GM08714 (cell line): ENCODE measurements around the gene MADCAM1.

ENCODE experiments used
- H3K4me3 ChIP-seq: fragments of 200-500 bp; sonication (Bioruptor generic); 2 replicates; pipeline ENCODE4 v1.5.1; 2014; ENCODE audit warnings: mild to moderate bottlenecking, low read length, inconsistent platforms
- ZNF274 ChIP-seq: IDR thresholded peaks from 2 replicates; pipeline ENCODE4 v1.6.1; 2012; ENCODE audit warnings: mild to moderate bottlenecking, low read depth, low read length

Gene MADCAM1

DNA sequence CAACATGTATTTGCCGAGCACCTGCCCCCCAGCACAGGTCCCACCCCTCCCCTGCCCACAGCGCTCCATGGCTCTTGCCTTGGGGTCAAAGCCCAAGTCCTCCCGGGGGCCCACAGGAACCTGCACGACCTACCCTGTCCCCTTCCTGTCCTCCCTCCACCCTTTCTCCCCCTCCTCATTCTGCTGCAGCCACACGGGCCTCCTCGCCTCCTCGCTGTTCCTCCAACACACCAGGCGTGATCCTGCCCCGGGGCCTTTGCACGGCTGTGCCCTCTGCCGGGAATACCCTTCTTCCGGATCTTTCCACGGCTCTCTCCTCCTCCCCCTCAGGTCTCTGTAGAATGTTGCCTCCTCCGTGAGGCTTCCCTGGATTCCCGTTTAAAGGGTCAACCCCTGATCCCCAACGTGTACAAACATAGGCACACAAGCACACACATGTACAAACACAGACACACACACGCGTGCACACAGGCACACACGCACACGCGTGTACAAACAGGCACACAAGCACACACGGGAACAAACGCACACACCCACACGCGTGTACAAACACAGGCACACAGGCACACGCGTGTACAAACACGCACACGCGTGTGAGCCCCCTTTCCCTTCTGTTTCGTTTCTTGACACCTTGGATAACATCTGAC is 2.8 kb downstream of the MADCAM1 start:
- TF ChIP-seq ZNF274 = no peak
- H3K4me3 ChIP-seq = no peak overlapping the region

DNA sequence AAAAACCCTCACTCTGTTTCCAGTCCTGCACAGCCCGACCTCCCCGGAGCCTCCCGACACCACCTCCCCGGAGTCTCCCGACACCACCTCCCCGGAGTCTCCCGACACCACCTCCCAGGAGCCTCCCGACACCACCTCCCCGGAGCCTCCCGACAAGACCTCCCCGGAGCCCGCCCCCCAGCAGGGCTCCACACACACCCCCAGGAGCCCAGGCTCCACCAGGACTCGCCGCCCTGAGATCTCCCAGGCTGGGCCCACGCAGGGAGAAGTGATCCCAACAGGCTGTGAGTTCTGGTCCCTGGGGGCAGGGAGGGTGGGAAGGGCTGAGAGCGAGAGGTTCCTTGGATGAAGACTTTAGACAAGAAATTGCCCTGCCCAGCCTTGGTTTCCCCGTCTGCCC is 5.4 kb downstream of the MADCAM1 start:
- no peak for TF ChIP-seq ZNF274
- no peak overlapping the region for H3K4me3 ChIP-seq

DNA sequence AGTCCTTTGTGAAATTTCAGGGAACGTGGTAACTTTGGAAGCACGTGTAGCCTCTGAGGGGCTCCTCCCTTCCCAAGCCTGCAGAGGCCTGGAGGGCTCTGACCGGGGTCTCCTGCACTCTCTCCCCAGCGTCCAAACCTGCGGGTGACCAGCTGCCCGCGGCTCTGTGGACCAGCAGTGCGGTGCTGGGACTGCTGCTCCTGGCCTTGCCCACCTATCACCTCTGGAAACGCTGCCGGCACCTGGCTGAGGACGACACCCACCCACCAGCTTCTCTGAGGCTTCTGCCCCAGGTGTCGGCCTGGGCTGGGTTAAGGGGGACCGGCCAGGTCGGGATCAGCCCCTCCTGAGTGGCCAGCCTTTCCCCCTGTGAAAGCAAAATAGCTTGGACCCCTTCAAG is 8.3 kb downstream of the MADCAM1 start:
- H3K4me3 ChIP-seq = no peak overlapping the region
- no peak for TF ChIP-seq ZNF274

DNA sequence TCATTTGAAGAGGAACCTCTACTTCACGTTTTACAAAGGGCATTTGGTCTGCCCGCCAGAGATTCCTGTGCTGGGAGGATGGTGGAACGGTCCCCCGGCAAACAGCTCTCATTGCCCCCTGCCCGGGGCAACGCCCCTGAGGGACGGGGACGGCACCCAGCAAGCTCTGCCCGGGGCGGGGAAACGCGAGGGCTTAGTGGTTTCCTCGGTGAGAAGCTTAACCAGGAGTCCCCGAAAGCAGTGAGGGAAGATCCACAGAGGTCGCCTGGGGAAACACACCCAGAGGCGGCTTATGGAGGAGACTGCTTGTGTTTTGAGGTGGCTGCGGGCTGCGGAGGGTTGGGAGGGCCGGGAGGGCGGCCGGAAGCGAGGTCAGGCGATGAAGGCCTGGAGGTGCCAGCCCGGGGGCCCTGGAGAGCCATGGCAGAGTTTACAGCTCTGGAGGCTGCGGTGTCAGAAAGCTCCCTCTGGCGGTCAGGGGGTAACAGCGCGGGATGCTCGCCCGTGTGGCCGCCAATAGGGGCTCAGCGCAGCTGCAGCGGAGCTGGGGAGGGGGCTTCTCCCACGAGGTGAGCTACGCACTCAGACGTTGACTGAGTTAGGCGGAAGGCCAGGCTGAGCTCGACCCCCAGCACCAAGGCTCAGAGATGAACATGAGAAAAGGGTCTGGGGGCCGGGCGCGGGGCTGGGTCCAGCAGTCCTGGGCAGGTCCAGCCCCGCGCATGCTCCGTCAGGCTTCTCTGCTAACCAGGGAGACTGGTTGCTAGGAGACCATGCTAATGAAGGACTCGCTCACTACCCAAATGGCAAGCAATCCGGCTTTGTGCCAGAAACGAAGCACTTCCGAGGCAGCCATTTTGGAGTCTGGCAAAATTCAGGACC is 10.4 kb downstream of the MADCAM1 start:
- no peak for TF ChIP-seq ZNF274
- H3K4me3 ChIP-seq = peak overlapping the region; percentile 86; the same call in 1 of the 2 replicates

DNA sequence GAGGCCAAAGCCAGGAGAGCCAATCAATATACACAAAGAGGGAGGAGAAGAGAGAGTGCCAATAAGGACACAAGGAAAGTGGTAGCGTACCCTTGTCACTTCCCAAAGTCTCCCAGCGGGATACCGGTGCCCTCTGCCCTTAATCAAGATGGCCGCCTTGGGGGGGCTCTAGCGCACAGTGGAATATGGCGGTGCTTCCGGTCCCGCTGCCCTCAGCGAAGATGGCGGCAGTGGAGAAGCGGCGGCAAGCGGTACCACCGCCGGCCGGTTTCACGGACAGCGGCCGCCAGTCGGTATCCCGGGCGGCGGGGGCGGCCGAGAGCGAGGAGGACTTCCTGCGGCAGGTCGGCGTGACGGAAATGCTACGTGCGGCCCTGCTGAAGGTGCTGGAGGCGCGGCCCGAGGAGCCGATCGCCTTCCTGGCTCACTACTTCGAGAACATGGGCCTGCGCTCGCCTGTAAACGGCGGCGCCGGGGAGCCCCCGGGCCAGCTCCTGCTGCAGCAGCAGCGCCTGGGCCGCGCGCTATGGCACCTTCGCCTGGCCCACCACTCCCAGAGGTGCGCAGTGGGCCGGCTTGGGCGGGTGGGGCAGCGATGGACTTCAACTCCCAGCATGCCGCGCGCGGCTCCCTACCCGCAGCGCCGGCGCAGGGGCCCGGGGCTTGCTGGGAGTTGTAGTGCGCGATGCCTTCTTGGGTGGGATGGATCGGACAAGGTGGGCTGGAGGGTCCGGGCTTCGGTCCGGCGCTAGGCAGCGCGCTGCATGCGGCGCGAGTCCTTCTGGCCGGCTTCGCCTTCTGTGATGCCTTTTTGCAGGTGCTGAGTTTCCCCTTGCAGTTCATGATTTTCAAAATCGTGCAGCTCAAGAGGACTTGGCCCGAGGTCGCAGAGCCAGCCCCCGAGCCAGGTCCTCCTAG is 11.3 kb downstream of the MADCAM1 start, which contains the start of gene TPGS1:
Gene TPGS1, plus strand, starts transcription at position 212 of the 918 bp plus-strand sequence. Its CDS starts 10 bp downstream, at position 222.
- no peak for TF ChIP-seq ZNF274
- peak within 1 kb of the TSS; percentile 86 for H3K4me3 ChIP-seq

DNA sequence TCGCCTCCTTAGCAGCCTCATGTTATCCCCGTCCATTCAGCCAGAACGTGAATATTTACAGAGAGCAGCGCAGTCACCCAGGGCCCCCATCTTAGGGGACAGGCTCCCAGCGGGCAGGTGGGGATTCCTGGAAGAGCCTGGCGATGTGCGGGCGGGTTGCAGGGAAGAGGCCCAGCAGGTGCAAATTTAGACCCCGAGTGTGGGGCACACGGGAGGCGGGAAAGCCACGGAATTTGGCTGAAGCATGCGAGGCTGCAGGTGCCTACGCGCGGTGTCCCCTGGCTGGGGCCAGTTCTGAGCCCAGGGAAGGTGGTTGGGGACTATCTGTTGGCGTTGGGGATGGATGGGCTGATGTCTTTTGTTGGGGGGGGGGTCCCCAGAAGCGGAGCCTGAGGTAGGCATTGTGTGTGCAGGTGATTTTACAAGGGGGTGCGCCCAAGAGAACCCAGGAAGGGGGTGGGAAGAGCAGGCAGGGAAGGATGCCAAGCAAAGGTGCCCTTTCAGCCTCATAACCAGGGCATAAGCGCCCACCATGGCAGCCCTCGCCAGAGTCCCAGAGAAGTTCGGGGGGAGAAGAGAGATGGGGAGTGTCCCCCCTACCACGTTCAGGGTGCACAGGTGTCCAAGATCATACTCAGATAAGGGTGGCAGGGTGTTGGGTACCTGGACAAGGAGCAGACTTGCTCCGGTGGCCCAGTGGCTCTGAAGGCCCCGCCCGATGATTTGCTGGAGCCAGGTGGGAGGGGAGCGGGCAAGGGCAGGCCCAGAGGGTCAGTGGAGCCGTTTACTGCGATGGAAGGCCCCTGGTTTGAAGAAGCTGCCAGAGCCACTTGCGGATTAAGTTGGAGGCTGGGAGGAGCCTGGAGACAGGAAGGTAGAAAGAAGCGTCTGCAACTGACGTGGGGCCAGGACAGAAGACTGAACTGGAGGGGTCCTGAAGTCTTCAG is 12.2 kb downstream of the MADCAM1 start:
- no peak for TF ChIP-seq ZNF274

DNA sequence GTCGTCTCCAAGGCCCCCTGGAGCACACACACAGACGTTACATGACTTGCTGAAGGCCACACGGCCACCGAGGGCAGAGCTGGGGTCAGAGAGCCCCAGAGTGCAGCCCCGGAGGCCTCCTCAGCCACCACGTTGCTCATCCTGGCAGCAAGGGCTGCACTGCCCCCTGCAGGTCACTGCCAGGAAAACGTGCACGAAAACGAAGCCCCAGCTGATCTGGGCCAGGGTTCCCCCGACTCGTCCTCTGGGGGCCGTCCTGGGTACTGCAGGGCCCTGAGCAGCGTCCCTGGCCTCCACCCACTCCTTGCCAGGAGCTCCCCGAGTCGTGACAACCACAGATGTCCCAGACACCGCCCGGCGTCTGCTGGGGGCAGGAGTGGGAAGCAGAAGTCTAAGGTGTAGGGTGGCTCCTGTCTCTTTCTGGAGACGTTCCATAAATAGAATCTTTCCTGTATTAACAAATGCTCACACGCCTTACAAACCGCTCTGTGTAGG is 14.4 kb downstream of the MADCAM1 start:
- no peak for TF ChIP-seq ZNF274
- H3K4me3 ChIP-seq = peak overlapping the region; percentile 4; the same call in 1 of the 2 replicates

More for the DNA sequence above, 12.2 kb downstream of the MADCAM1 start:
- H3K4me3 ChIP-seq = peak overlapping the region; percentile 86

DNA sequence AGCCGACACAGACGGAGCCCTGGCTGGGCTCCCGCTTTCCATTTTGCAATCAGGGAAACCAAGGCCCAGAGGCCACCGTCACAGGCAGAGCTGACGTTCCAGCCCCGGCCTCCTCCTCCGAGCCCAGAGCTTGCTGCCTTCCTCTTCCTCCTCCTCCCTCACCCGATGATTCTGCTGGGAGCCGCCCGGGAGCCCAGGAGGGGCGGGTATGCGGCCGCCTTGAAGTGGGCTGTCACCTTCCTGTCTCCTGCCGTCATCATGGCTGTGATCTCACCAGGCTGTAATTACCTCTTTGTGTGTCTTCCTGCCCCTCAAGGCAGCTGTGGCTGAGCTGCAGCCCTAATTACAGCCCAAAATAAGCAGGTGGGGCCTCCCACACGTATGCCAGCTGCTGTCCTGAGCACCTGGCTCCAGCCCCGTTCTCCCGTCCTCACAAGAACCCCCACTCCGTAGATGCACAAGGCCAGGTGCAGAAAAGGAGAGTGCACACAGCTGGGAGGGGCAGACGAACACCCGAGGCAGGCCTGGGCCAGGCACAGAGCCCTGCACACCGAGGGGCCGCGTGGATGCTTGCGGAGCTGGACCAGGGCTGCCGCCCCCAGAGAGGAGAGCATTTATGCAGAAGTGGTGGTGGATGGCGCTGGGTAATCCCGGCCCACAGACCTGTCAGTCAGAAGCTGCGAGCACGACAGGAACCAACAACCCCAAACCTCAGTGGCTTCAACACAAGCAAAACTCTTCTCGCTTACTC is 15.0 kb downstream of the MADCAM1 start:
- no peak for TF ChIP-seq ZNF274
- peak overlapping the region; percentile 4; the same call in 1 of the 2 replicates for H3K4me3 ChIP-seq

DNA sequence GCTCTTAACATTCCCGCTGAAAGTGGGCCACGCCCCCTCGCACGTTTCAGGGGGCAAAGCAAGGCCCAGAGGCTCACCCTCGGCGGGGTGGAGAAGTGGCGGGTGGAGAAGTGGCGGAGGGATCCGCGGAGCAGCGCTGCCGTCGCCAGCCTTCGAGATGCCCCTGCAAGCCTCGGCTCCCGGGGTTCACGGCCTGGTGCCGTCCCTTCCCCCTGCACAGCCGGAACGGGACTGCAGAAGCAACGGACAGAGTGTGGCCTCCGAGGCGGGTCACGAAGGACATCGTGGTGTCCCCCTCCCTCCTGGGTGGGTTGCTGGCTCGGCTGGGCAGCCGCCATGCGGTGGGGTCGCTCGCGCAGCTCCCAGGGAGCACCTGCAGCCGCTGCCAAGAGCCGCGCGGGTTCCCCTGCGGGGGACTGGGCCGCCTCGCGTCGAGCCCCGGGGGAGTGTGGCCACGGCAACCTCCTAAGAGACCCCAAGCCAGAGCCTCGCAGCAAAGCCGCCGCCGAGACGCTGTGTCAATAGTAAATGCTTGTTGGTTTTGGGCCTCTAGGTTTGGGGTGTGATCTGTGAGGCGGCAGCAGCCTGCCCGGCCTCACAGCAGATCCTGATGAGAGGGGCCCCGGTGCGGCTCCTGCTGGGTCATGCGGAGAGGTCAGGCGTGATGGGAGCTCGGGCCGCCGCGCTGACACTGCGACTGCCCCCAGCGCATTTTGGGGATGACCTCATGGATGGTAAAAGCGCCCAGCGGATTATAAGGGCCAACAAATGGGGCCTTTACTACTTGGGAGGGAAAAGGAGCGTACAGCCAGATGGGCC is 16.5 kb downstream of the MADCAM1 start:
- no peak for TF ChIP-seq ZNF274
- no peak overlapping the region for H3K4me3 ChIP-seq

DNA sequence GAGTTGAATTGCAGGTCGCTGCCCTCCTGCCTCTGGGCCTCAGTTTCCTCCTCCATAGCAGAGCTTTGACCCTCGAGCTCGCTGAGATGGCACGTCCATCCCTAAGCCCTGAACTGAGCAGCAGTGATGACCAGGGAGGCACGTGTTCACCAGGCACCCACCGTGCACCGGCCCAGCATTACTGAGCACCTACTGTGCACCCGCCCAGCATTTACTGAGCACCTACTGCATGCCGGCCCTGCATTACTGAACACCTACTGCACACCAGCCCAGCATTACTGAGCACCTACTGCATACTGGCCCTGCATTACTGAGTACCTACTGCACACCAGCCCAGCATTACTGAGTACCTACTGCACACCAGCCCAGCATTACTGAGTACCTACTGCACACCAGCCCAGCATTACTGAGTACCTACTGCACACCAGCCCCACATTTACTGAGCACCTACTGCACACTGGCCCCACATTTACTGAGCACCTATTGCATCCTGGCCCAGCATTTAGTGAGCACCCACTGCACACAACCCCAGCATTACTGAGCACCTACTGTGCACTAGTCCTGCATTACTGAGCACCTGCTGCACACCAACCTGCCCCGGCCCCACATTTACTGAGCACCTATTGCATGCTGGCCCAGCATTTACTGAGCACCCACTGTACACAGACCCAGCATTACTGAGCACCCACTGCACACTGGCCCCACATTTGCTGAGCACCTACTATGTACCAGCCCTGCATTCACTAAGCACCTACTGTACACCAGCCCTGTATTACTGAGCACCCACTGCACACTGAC is 17.3 kb downstream of the MADCAM1 start:
- no peak for TF ChIP-seq ZNF274
- no peak overlapping the region for H3K4me3 ChIP-seq
